ENCODE results near the gene DAZAP1.
A peak's percentile ranks its signal among the peaks of the same experiment; 100 is the strongest.

The DAZAP1 gene

GRCh38 chr19:1424192-1424955 is 17.0 kb downstream of the DAZAP1 start:
- DNase-seq (ENCODE audit: low read depth, low spot score): no peak

GRCh38 chr19:1425102-1425837 is 17.9 kb downstream of the DAZAP1 start:
- no peak for DNase-seq (ENCODE audit: low read depth, low spot score)

DNA sequence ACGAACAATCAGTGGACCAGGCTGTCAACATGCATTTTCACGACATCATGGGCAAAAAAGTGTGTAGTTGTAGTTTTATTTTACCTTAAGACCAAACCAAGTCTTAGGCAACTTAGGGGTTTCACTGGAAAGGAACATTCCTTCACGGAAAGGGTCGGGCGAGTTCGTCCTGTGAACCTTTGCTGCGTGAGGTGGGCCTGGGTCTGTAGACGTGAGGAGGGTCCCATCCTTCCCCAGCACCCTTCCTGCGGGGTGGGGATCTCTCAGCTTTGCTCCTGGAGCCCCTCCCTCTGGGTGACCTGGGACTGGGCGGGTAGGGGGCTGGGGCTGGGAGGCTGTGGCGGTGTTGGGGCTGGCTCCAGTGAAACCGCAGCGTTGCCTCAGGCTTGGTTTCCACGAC is 18.5 kb downstream of the DAZAP1 start:
- DNase-seq (ENCODE audit: low read depth, low spot score): no peak

GRCh38 chr19:1426736-1427135 is 19.4 kb downstream of the DAZAP1 start:
- no peak for DNase-seq (ENCODE audit: low read depth, low spot score)

- no peak for DNase-seq (ENCODE audit: low read depth, low spot score)
These were observed 20.0 kb downstream of the DAZAP1 start for GRCh38 chr19:1427221-1427920.

- no peak for DNase-seq (ENCODE audit: low read depth, low spot score)
These were observed 21.5 kb downstream of the DAZAP1 start for GRCh38 chr19:1428738-1429391.

GRCh38 chr19:1429750-1430149 is 22.4 kb downstream of the DAZAP1 start:
- DNase-seq (ENCODE audit: low read depth, low spot score): no peak

DNA sequence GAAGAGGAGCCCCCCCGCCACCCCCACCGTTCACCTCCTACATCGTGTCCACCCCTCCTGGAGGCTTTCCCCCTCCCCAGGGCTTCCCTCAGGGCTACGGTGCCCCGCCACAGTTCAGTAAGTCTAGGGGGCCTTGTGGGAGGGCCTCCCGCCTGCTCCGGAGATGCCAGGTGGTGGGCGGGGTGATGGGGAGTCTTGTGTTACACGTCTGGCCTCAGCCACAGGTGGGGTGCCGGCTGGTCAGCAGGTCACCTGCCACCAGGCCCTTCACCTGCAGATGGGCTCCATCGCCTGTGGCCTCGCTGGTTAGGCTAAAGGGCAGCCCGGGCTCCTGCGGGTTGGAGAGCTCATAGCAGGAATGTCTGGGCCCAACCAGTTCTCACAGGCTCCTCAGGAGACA is 22.9 kb downstream of the DAZAP1 start:
- DNase-seq (ENCODE audit: low read depth, low spot score): no peak

GRCh38 chr19:1431759-1432506 is 24.5 kb downstream of the DAZAP1 start:
- no peak for DNase-seq (ENCODE audit: low read depth, low spot score)

GRCh38 chr19:1432507-1432887 is 25.1 kb downstream of the DAZAP1 start:
- no peak for DNase-seq (ENCODE audit: low read depth, low spot score)

GRCh38 chr19:1433119-1434039 is 26.0 kb downstream of the DAZAP1 start:
- no peak for DNase-seq (ENCODE audit: low read depth, low spot score)

- no peak for DNase-seq (ENCODE audit: low read depth, low spot score)
These were observed 26.6 kb downstream of the DAZAP1 start for GRCh38 chr19:1434040-1434366.

DNA sequence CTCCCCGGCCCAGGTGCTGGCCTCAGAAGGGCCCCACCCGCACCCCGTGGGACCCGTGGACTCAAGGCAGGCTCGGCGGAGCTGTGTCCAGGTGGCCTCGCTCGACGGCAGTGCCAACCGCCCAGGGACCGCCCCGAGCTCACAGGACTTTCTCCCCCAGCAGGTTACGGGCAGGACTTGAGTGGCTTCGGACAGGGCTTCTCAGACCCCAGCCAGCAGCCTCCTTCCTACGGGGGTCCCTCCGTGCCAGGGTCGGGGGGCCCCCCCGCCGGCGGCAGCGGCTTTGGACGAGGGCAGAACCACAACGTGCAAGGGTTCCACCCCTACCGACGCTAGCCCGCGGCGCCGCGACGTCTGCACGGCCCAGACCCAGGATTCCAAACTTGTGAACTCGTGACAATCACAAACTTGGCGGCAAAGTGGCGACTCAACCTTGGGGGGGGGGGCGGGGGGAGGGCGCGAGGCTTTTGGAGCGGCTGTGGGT is 27.2 kb downstream of the DAZAP1 start:
- no peak for DNase-seq (ENCODE audit: low read depth, low spot score)

DNA sequence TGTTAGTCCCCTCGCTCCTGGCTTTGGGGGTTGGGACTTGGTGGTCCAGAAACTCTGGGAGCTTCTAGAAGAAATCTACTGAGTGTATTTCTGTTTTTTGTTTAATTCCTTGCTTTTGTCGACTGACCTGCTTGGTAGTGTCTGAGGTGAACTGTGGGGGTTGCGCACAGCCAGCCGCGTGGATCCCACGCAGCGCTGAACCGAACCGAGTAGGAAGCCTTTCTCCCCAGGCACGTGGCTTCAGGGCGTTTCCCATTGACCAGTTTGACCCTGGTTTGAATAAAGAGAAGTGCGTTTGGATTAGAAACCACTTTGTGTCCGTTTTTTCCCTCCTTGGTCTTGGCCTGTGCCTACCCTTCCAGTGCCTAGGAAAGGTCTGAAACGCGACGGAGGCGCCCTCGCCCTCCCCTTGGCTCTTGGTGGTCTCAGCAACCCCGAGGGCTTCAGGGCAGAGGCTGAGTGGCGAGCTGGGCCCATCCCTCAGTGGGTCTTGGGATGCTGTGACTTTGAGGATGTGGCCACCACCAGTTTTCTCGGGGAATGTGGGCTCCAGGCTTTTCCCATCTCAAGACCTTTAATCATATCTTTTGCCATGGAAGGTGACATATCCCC is 28.1 kb downstream of the DAZAP1 start:
- DNase-seq (ENCODE audit: low read depth, low spot score): no peak

DNA sequence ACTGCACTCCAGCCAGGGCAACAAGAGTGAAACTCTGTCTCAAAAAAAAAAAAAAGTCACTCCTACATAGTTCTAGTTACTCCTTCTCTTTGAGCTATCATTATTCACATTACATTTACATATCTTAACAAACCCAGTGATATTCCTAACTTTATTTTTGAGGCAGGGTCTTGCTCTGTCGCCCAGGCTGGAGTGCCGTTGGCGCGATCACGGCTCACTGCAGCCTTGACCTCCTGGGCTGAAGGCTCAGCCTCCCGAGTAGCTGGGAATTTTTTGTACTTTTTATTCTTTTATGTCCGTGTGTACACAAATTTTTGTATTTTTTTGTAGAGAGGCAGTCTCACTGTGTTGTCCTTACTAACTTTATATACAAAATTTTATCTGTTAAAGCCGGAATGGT is 30.2 kb downstream of the DAZAP1 start:
- no peak for DNase-seq (ENCODE audit: low read depth, low spot score)

DNA sequence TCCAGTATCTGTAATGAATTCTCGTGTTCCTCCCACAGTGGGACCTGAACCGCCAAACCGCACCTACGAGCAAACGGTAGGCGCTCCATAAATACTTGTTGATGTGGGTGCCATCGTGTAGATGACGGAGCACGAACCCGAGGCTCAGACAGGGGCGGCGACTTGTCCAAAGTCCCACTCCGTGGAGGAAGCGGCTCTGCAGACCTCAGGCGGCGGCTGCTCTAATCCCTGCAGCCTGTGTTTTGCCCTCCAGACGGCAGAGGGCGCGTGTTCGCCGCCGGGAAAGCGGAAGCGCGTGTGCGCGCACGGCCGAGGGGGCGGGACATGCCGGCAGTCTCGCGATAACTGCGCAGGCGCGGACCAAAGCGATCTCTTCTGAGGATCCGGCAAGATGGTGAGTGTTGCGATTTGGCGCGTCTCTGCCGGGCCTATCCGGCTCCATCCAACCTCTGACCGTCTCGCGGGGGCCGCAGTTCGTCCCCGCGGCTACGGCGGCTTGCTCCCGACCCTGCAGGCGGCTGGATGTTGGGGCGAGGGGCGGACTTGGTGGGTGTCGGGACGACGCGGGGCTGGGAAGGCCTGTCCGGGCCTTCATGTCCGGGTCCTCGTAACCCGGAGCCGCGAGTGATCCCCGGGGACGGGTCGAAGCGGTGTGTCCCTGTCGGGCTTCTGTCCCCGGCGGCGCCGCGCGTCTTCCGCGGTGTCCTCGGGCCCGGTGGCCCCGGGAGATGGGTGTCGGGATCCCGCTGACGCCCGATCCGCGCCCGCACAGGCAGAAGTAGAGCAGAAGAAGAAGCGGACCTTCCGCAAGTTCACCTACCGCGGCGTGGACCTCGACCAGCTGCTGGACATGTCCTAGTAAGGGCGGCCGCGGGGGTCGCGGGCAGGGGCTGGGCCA is 30.9 kb downstream of the DAZAP1 start, which contains the start of gene RPS15:
TSS of gene RPS15 (plus strand) at position 362 of the 898 bp plus-strand sequence. CDS start at position 392, 30 bp downstream.
- DNase-seq (ENCODE audit: low read depth, low spot score): peak; percentile 90

GRCh38 chr19:1438933-1439354 is 31.6 kb downstream of the DAZAP1 start:
- no peak for DNase-seq (ENCODE audit: low read depth, low spot score)

All from brain pericyte (primary cell).